WTC11 (cell line): Measurements from ENCODE around the gene LDAF1. TPM values are rescaled to one million over a fixed set of nuclear protein-coding genes. Genes with fewer than 3 reads are reported as not detected.
"Not testable (repeated sequence)": the region's sequence is repeated elsewhere in the genome, so short reads cannot be mapped to it uniquely, and the experiment has no call there.

Source experiments
- ATAC-seq: fragments of 200-7000 bp; cut with Tn5 transposase; 2 replicates; pipeline ENCODE4 v1.10.0; 2021; ENCODE audit warnings: mild to moderate bottlenecking, moderate library complexity
- Bru-seq: library from RNA; stranded (reverse); fragments of 400-500 nt; gene quantifications from one replicate; lab custom pipeline; 2021; lab: Mats Ljungman, UMichigan
- CTCF ChIA-PET: fragments of 300-600 bp; sonication (Branson Sonifier 250); formaldehyde crosslinking; loops from one replicate; lab custom pipeline; 2021; ENCODE audit warnings: antibody characterized with exemption; lab: Charles Lee
- POLR2A ChIA-PET: fragments of 350-600 bp; sonication (Branson Sonifier 250); formaldehyde crosslinking; loops from one replicate; lab custom pipeline; 2021; ENCODE audit warnings: antibody characterized with exemption; lab: Charles Lee
- DNase-seq: peaks from one replicate; pipeline ENCODE4 v3.0.0; 2021; ENCODE audit warnings: low spot score
- H3K27ac Mint-ChIP-seq: 2 replicates; pipeline ENCODE4 v1.8.0; 2021; ENCODE audit warnings: mixed read lengths
- H3K27me3 Mint-ChIP-seq: 2 replicates; pipeline ENCODE4 v1.8.0; 2021; ENCODE audit warnings: low read depth, mild to moderate bottlenecking, moderate library complexity, mixed read lengths
- H3K36me3 Mint-ChIP-seq: 2 replicates; pipeline ENCODE4 v1.8.0; 2021; ENCODE audit warnings: mixed read lengths
- H3K4me1 Mint-ChIP-seq: 2 replicates; pipeline ENCODE4 v1.8.0; 2022; ENCODE audit warnings: mixed read lengths
- H3K4me3 Mint-ChIP-seq: 2 replicates; pipeline ENCODE4 v1.8.0; 2021; ENCODE audit warnings: mild to moderate bottlenecking, moderate library complexity, mixed read lengths
- H3K9me3 Mint-ChIP-seq: 2 replicates; pipeline ENCODE4 v1.8.0; 2021; ENCODE audit warnings: mixed read lengths
- CTCF ChIP-seq: fragments of 200-600 bp; IDR thresholded peaks from 2 replicates; pipeline ENCODE4 v1.8.0; 2022; ENCODE audit warnings: antibody characterized with exemption
- ESRRA ChIP-seq: sonication (generic); formaldehyde crosslinking; IDR thresholded peaks from 2 replicates; pipeline ENCODE4 v1.8.1; 2022; ENCODE audit warnings: mild to moderate bottlenecking, missing genetic modification reagents, borderline replicate concordance
- ETV6 ChIP-seq: sonication (generic); formaldehyde crosslinking; IDR thresholded peaks from 2 replicates; pipeline ENCODE4 v1.8.1; 2022; ENCODE audit warnings: mild to moderate bottlenecking, missing genetic modification reagents
- GABPB1 ChIP-seq: sonication (generic); formaldehyde crosslinking; IDR thresholded peaks from 2 replicates; pipeline ENCODE4 v1.8.1; 2023; ENCODE audit warnings: mild to moderate bottlenecking, missing genetic modification reagents
- HMGA2 ChIP-seq: fragments of 250-450 bp; sonication (Bioruptor Pico); IDR thresholded peaks from 2 replicates; pipeline ENCODE4 v1.4.0; 2021; ENCODE audit warnings: mild to moderate bottlenecking, moderate library complexity
- MAX ChIP-seq: sonication (generic); formaldehyde crosslinking; IDR thresholded peaks from 2 replicates; pipeline ENCODE4 v1.8.0; 2022; ENCODE audit warnings: mild to moderate bottlenecking, missing genetic modification reagents
- NFATC4 ChIP-seq: fragments of 250-450 bp; sonication (Bioruptor Pico); IDR thresholded peaks from 2 replicates; pipeline ENCODE4 v1.9.0; 2021; ENCODE audit warnings: mild to moderate bottlenecking
- PREB ChIP-seq: sonication (generic); formaldehyde crosslinking; IDR thresholded peaks from 2 replicates; pipeline ENCODE4 v1.8.1; 2022; ENCODE audit warnings: mild to moderate bottlenecking, missing genetic modification reagents, moderate library complexity, borderline replicate concordance
- RORB ChIP-seq: fragments of 250-450 bp; sonication (Bioruptor Pico); IDR thresholded peaks from 2 replicates; pipeline ENCODE4 v1.9.0; 2021; ENCODE audit warnings: mild to moderate bottlenecking
- SP1 ChIP-seq: sonication (generic); formaldehyde crosslinking; conservative IDR thresholded peaks from 2 replicates; pipeline ENCODE4 v1.8.1; 2022; ENCODE audit warnings: missing genetic modification reagents
- TCF7 ChIP-seq: sonication (generic); formaldehyde crosslinking; IDR thresholded peaks from 2 replicates; pipeline ENCODE4 v1.8.0; 2022; ENCODE audit warnings: mild to moderate bottlenecking, low read depth, missing genetic modification reagents, moderate library complexity
- TEAD1 ChIP-seq: sonication (generic); formaldehyde crosslinking; IDR thresholded peaks from 2 replicates; pipeline ENCODE4 v1.8.0; 2022; ENCODE audit warnings: mild to moderate bottlenecking, missing genetic modification reagents
- USF2 ChIP-seq: sonication (generic); formaldehyde crosslinking; IDR thresholded peaks from 2 replicates; pipeline ENCODE4 v1.8.1; 2023; ENCODE audit warnings: mild to moderate bottlenecking, missing genetic modification reagents, moderate library complexity
- ZNF138 ChIP-seq: sonication (generic); formaldehyde crosslinking; conservative IDR thresholded peaks from 2 replicates; pipeline ENCODE4 v1.8.1; 2022; ENCODE audit warnings: mild to moderate bottlenecking, moderate library complexity, missing genetic modification reagents
- ZNF281 ChIP-seq: sonication (generic); formaldehyde crosslinking; IDR thresholded peaks from 2 replicates; pipeline ENCODE4 v1.8.0; 2023; ENCODE audit warnings: mild to moderate bottlenecking, missing genetic modification reagents
- long read RNA-seq, 3 experiments: library from RNA in 1 of 3; library from capped mRNA in 1 of 3; library from polyadenylated mRNA in 1 of 3; unstranded in 2 of 3; stranded (forward) in 1 of 3; transcript quantifications; one replicate each; pipeline ENCODE4 v2.0.0, GENCODE V29; 2021
- total RNA-seq: library from RNA; stranded (reverse); gene quantifications from 3 replicates; pipeline ENCODE4 v1.2.3, GENCODE V29; 2021

Gene LDAF1
- total RNA-seq (34.6 to 42.8 TPM (median 36.4 TPM) in 3 replicates), Bru-seq, nascent RNA (percentile 80 among the genes with signal in this experiment)
- long read RNA-seq, experiment 1, transcript TMEM159-202 (5 exons, 1,812 nt) = minor isoform, 14 of 47 reads
- long read RNA-seq, experiment 1, transcript TMEM159-201 (5 exons, 2,014 nt) = major isoform, 18 of 47 reads
- long read RNA-seq, experiment 1, partial matches to known transcripts = 7 of 47 reads
- long read RNA-seq, experiment 1, other reads (novel, unspliced or antisense) = 7 of 47 reads
- long read RNA-seq, experiment 2, transcript TMEM159-202 (5 exons, 1,812 nt) = major isoform, 10 of 35 reads
- long read RNA-seq, experiment 2, transcript TMEM159-201 (5 exons, 2,014 nt) = minor isoform, 9 of 35 reads
- long read RNA-seq, experiment 2, partial matches to known transcripts = 12 of 35 reads
- long read RNA-seq, experiment 2, other reads (novel, unspliced or antisense) = 4 of 35 reads
- long read RNA-seq, experiment 3, transcript TMEM159-201 (5 exons, 2,014 nt) = minor isoform, 10 of 33 reads
- long read RNA-seq, experiment 3, transcript TMEM159-202 (5 exons, 1,812 nt) = major isoform, 13 of 33 reads
- long read RNA-seq, experiment 3, partial matches to known transcripts = 1 of 33 reads
- long read RNA-seq, experiment 3, other reads (novel, unspliced or antisense) = 9 of 33 reads

- peak within 1 kb of the TSS; percentile 17 for H3K27ac Mint-ChIP-seq
- H3K27me3 Mint-ChIP-seq = peaks cover 9% of the 10 kb centered on the region
- peaks cover 18% of the 10 kb centered on the region for H3K4me1 Mint-ChIP-seq
- H3K9me3 Mint-ChIP-seq = peaks cover 4% of the 10 kb centered on the region
- CTCF ChIA-PET = interaction anchor here (0.5 to 3.8 kb wide), 12 partner anchors 10 to 1262 kb away, joined by 3 to 122 read pairs (median 4); partner anchors contain the start of gene CRYM
- peaks cover 22% of the 10 kb centered on the region for H3K36me3 Mint-ChIP-seq
- H3K4me3 Mint-ChIP-seq = peak within 1 kb of the TSS; percentile 86
- peak; percentile 89 for DNase-seq
- peak; percentile 84 for ATAC-seq
- POLR2A ChIA-PET = interaction anchor here (0.7 to 1.3 kb wide), 5 partner anchors 10 to 1216 kb away, joined by 3 to 8 read pairs (median 3); partner anchors contain the start of gene CDR2
- TF ChIP-seq ETV6 (CRISPR knock-in tag) = 0 out of 2 replicates have a peak, but pooled peaks have one; percentile 63
- TF ChIP-seq ZNF138 = no peak
- no peak for TF ChIP-seq NFATC4
- TF ChIP-seq USF2 = no peak
- TF ChIP-seq GABPB1 (CRISPR knock-in tag) = 0 out of 2 replicates have a peak, but pooled peaks have one; percentile 43
- 0 out of 2 replicates have a peak, but pooled peaks have one; percentile 33 for TF ChIP-seq SP1
- TF ChIP-seq TCF7 (CRISPR knock-in tag) = no peak
- TF ChIP-seq ESRRA (CRISPR knock-in tag) = no peak
- TF ChIP-seq PREB (CRISPR knock-in tag) = no peak
- TF ChIP-seq RORB (CRISPR knock-in tag) = no peak
- TF ChIP-seq TEAD1 (CRISPR knock-in tag) = peak; percentile 44; the same call in 1 of the 2 replicates
- TF ChIP-seq MAX (CRISPR knock-in tag) = no peak; the same call in 1 of the 2 replicates
- TF ChIP-seq ZNF281 = no peak
- no peak for TF ChIP-seq CTCF
Measured at GRCh38 chr16:21158208-21159110, at the start of gene LDAF1. Gene LDAF1 (plus strand): TSS chr16:21158674. CDS start chr16:21161183, 2,509 bp downstream.

- DNase-seq, H3K9me3 Mint-ChIP-seq, H3K27me3 Mint-ChIP-seq, H3K4me3 Mint-ChIP-seq, ATAC-seq, H3K36me3 Mint-ChIP-seq, CTCF ChIA-PET, POLR2A ChIA-PET: not testable (repeated sequence)
- H3K27ac Mint-ChIP-seq = 0 out of 2 replicates have a peak overlapping the region, but pooled peaks have one; percentile 84
- TF ChIP-seq HMGA2 (CRISPR knock-in tag) = peak; percentile 98
- peaks cover 20% of the 10 kb centered on the region for H3K4me1 Mint-ChIP-seq
Measured at GRCh38 chr16:21115551-21115950, 42.9 kb upstream of the LDAF1 start.
